ENCODE data around the gene MLLT1. TPM values are rescaled to one million over a fixed set of nuclear protein-coding genes. Genes with fewer than 3 reads are reported as not detected.

MLLT1 gene
- total RNA-seq, 1 donor from 2014 or later: 36.0 TPM

GRCh38 chr19:6271251-6271650, 8.5 kb downstream of the MLLT1 start:
- TF ChIP-seq CTCF (IDR thresholded peaks at IDR 0.05; ENCODE audit: borderline replicate concordance): peak; percentile 24
- peaks cover 34% of the 10 kb centered on the region for H3K36me3 ChIP-seq
- H3K9me3 ChIP-seq (replicated peaks): no peaks in the 10 kb centered on the region
- peak overlapping the region; percentile 93 for H3K27ac ChIP-seq (replicated peaks)
- H3K4me3 ChIP-seq: peak overlapping the region; percentile 56
- H3K27me3 ChIP-seq (ENCODE audit: low read depth): no peaks in the 10 kb centered on the region
- peaks cover 75% of the 10 kb centered on the region for H3K4me1 ChIP-seq
- intact Hi-C loops (cut with micrococcal nuclease): no loop called here
- DNase-seq: no peak

GRCh38 chr19:6270822-6271221, 9.0 kb downstream of the MLLT1 start:
- H3K4me1 ChIP-seq: peaks cover 71% of the 10 kb centered on the region
- H3K4me3 ChIP-seq: peak overlapping the region; percentile 56
- no peaks in the 10 kb centered on the region for H3K9me3 ChIP-seq (replicated peaks)
- H3K27ac ChIP-seq (replicated peaks): peak overlapping the region; percentile 93
- intact Hi-C loops (cut with micrococcal nuclease): no loop called here
- no peaks in the 10 kb centered on the region for H3K27me3 ChIP-seq (ENCODE audit: low read depth)
- no peak for TF ChIP-seq CTCF (IDR thresholded peaks at IDR 0.05; ENCODE audit: borderline replicate concordance)
- DNase-seq: no peak
- H3K36me3 ChIP-seq: peaks cover 37% of the 10 kb centered on the region

GRCh38 chr19:6270076-6270745, 9.6 kb downstream of the MLLT1 start:
- Histone ChIP-seq H3K36me3 (peaks cover 38% of the 10 kb centered on the region), H3K27me3 (ENCODE audit: low read depth) (no peaks in the 10 kb centered on the region), H3K4me3 (no peak overlapping the region), H3K27ac (replicated peaks) (no peak overlapping the region), H3K9me3 (replicated peaks) (no peaks in the 10 kb centered on the region), H3K4me1 (peaks cover 64% of the 10 kb centered on the region)
- intact Hi-C loops (cut with micrococcal nuclease): no loop called here
- DNase-seq: no peak
- no peak for TF ChIP-seq CTCF (IDR thresholded peaks at IDR 0.05; ENCODE audit: borderline replicate concordance)

GRCh38 chr19:6269101-6269886, 10.5 kb downstream of the MLLT1 start:
- DNase-seq: no peak
- H3K27me3 ChIP-seq (ENCODE audit: low read depth): no peaks in the 10 kb centered on the region
- H3K4me3 ChIP-seq: no peak overlapping the region
- no peak overlapping the region for H3K27ac ChIP-seq (replicated peaks)
- intact Hi-C loops (cut with micrococcal nuclease): no loop called here
- peaks cover 60% of the 10 kb centered on the region for H3K4me1 ChIP-seq
- peaks cover 38% of the 10 kb centered on the region for H3K36me3 ChIP-seq
- H3K9me3 ChIP-seq (replicated peaks): no peaks in the 10 kb centered on the region
- no peak for TF ChIP-seq CTCF (IDR thresholded peaks at IDR 0.05; ENCODE audit: borderline replicate concordance)

DNA sequence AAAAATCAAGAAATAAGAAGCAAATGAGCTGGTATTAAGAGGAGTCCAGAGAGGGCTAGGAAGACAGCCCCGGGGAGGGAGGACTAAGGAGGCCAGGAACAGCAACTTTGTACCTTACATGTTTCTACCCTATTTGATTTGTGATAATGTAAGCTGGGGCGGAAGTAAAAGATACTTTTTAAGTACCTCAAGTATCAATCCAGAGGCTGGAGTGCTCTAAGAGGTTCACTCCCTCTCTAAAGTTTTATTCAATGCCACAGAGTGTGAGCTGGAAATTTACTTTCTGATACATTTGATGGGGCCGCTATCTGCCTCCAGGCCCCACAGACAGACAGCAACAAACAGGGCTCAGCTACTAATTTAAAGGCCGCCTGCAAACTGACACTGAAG, 11.4 kb downstream of the MLLT1 start:
- intact Hi-C loops (cut with micrococcal nuclease): no loop called here
- H3K27ac ChIP-seq (replicated peaks): no peak overlapping the region
- no peak for DNase-seq
- no peak for TF ChIP-seq CTCF (IDR thresholded peaks at IDR 0.05; ENCODE audit: borderline replicate concordance)
- peaks cover 43% of the 10 kb centered on the region for H3K36me3 ChIP-seq
- H3K9me3 ChIP-seq (replicated peaks): no peaks in the 10 kb centered on the region
- H3K4me3 ChIP-seq: no peak overlapping the region
- H3K27me3 ChIP-seq (ENCODE audit: low read depth): no peaks in the 10 kb centered on the region
- H3K4me1 ChIP-seq: peaks cover 60% of the 10 kb centered on the region
